Osteocyte (in vitro differentiated cells): ENCODE data around the gene NALCN. TPM values are rescaled to one million over a fixed set of nuclear protein-coding genes. Genes with fewer than 3 reads are reported as not detected.
"Not testable (repeated sequence)": the region's sequence is repeated elsewhere in the genome, so short reads cannot be mapped to it uniquely, and the experiment has no call there.

ENCODE experiments used
- DNase-seq: peaks from one replicate; pipeline ENCODE4 v3.0.0; 2021; ENCODE audit warnings: mixed read lengths; ENCODE audit not compliant: unreplicated experiment; ENCODE audit errors: extremely low spot score
- H3K27ac Mint-ChIP-seq: one replicate; pipeline ENCODE4 v1.8.0; 2021; ENCODE audit warnings: mild to moderate bottlenecking, mixed read lengths; ENCODE audit not compliant: unreplicated experiment
- H3K27me3 Mint-ChIP-seq: one replicate; pipeline ENCODE4 v1.8.0; 2021; ENCODE audit warnings: mixed read lengths; ENCODE audit not compliant: unreplicated experiment
- H3K36me3 Mint-ChIP-seq: one replicate; pipeline ENCODE4 v1.8.0; 2021; ENCODE audit warnings: mixed read lengths; ENCODE audit not compliant: unreplicated experiment
- H3K4me1 Mint-ChIP-seq: one replicate; pipeline ENCODE4 v1.8.0; 2021; ENCODE audit warnings: mixed read lengths; ENCODE audit not compliant: unreplicated experiment
- H3K4me3 Mint-ChIP-seq: one replicate; pipeline ENCODE4 v1.8.0; 2021; ENCODE audit warnings: mild to moderate bottlenecking, moderate library complexity, mixed read lengths; ENCODE audit not compliant: unreplicated experiment
- H3K9me3 Mint-ChIP-seq: one replicate; pipeline ENCODE4 v1.8.0; 2021; ENCODE audit warnings: mixed read lengths; ENCODE audit not compliant: unreplicated experiment
- CTCF ChIP-seq: fragments of 200-600 bp; sonication (generic); IDR thresholded peaks from 2 replicates; pipeline ENCODE4 v1.5.0; 2021; ENCODE audit warnings: antibody characterized with exemption, mild to moderate bottlenecking, moderate library complexity
- total RNA-seq: library from RNA; stranded (reverse); gene quantifications from 2 replicates; pipeline ENCODE4 v1.2.1, GENCODE V29; 2021

The NALCN gene
- total RNA-seq, 1 donor from 2014 or later = 58.8 TPM

GRCh38 chr13:101323601-101324000, 92.7 kb downstream of the NALCN start:
- H3K36me3 Mint-ChIP-seq = peaks cover 12% of the 10 kb centered on the region
- H3K27ac Mint-ChIP-seq = no peak overlapping the region
- H3K4me1 Mint-ChIP-seq = peaks cover 4% of the 10 kb centered on the region
- peaks cover 4% of the 10 kb centered on the region for H3K9me3 Mint-ChIP-seq
- H3K4me3 Mint-ChIP-seq = no peak overlapping the region
- no peaks in the 10 kb centered on the region for H3K27me3 Mint-ChIP-seq
- no peak for DNase-seq
- TF ChIP-seq CTCF = no peak

- H3K27me3 Mint-ChIP-seq = no peaks in the 10 kb centered on the region
- peaks cover 7% of the 10 kb centered on the region for H3K4me1 Mint-ChIP-seq
- DNase-seq = no peak
- H3K36me3 Mint-ChIP-seq = peaks cover 18% of the 10 kb centered on the region
- H3K27ac Mint-ChIP-seq = no peak overlapping the region
- no peak for TF ChIP-seq CTCF
- H3K4me3 Mint-ChIP-seq = no peak overlapping the region
- peaks cover 4% of the 10 kb centered on the region for H3K9me3 Mint-ChIP-seq
Observed at GRCh38 chr13:101317986-101318523, 98.3 kb downstream of the NALCN start.

GRCh38 chr13:101313479-101313878, 102.8 kb downstream of the NALCN start:
- H3K4me3 Mint-ChIP-seq, H3K27ac Mint-ChIP-seq, H3K27me3 Mint-ChIP-seq, DNase-seq, H3K9me3 Mint-ChIP-seq: not testable (repeated sequence)
- Mint-ChIP-seq H3K4me1 (peaks cover 25% of the 10 kb centered on the region), H3K36me3 (peaks cover 13% of the 10 kb centered on the region)

GRCh38 chr13:101309014-101309619, 107.2 kb downstream of the NALCN start:
- H3K4me3 Mint-ChIP-seq = no peak overlapping the region
- peaks cover 57% of the 10 kb centered on the region for H3K4me1 Mint-ChIP-seq
- no peak for DNase-seq
- TF ChIP-seq CTCF = no peak
- no peaks in the 10 kb centered on the region for H3K9me3 Mint-ChIP-seq
- peaks cover 5% of the 10 kb centered on the region for H3K36me3 Mint-ChIP-seq
- H3K27me3 Mint-ChIP-seq = no peaks in the 10 kb centered on the region
- peak overlapping the region; percentile 96 for H3K27ac Mint-ChIP-seq

- no peak for TF ChIP-seq CTCF
- Mint-ChIP-seq H3K4me3 (no peak overlapping the region), H3K27ac (peak overlapping the region; percentile 96), H3K36me3 (peaks cover 3% of the 10 kb centered on the region), H3K9me3 (no peaks in the 10 kb centered on the region), H3K4me1 (peaks cover 60% of the 10 kb centered on the region), H3K27me3 (no peaks in the 10 kb centered on the region)
- DNase-seq = no peak
Observed at GRCh38 chr13:101308247-101309013, 107.9 kb downstream of the NALCN start.
